Activated T-cell treated with anti-CD3 and anti-CD28 coated beads, Interleukin-2, amount 50 U/mL, for 72 hours (primary cell): ENCODE data around the gene PROX1. TPM values are rescaled to one million over a fixed set of nuclear protein-coding genes. Genes with fewer than 3 reads are reported as not detected.

ENCODE experiments used
- ATAC-seq, 2 donors: fragments of 150-1000 bp; cut with Tn5 transposase; replicated peaks in 1 of 2; 2 replicates each; pipeline ENCODE4 v1.10.0; 2021; ENCODE audit warnings: moderate library complexity in 2 of 2, mild to moderate bottlenecking in 1 of 2
- DNase-seq, 2 donors: peaks; one replicate each; pipeline ENCODE4 v3.0.0; 2021 to 2022; ENCODE audit warnings: mixed read lengths in 1 of 2
- H3K27ac Mint-ChIP-seq: one replicate; pipeline ENCODE4 v1.8.0; 2022; ENCODE audit warnings: mild to moderate bottlenecking, moderate library complexity, mixed read lengths
- H3K27me3 Mint-ChIP-seq: one replicate; pipeline ENCODE4 v1.8.0; 2022; ENCODE audit warnings: low read depth, mixed read lengths
- H3K36me3 Mint-ChIP-seq, 2 donors: one replicate each; pipeline ENCODE4 v1.8.0; 2022; ENCODE audit warnings: mixed read lengths in 2 of 2, mild to moderate bottlenecking in 1 of 2; ENCODE audit not compliant: insufficient read depth in 2 of 2
- H3K4me1 Mint-ChIP-seq: one replicate; pipeline ENCODE4 v1.8.0; 2022; ENCODE audit warnings: low read depth, mixed read lengths
- H3K4me3 Mint-ChIP-seq, 2 donors: one replicate each; pipeline ENCODE4 v1.8.0; 2022; ENCODE audit warnings: mild to moderate bottlenecking in 2 of 2, mixed read lengths in 2 of 2, moderate library complexity in 2 of 2
- H3K9me3 Mint-ChIP-seq, 2 donors: one replicate each; pipeline ENCODE4 v1.8.0; 2022; ENCODE audit warnings: mixed read lengths in 2 of 2
- total RNA-seq, 2 donors: library from RNA; stranded (reverse); gene quantifications; one replicate each; pipeline ENCODE4 v1.2.3, GENCODE V29; 2022

The PROX1 gene
- total RNA-seq, 2 donors from 2014 or later, result 0.21 TPM; not detected in 1

- Mint-ChIP-seq H3K36me3 (peaks cover 0 to 4% of the 10 kb centered on the region in 2 donors), H3K27me3 (no peaks in the 10 kb centered on the region), H3K4me1 (no peaks in the 10 kb centered on the region), H3K4me3 (no peak overlapping the region), H3K9me3 (peaks cover 3 to 6% of the 10 kb centered on the region in 2 donors), H3K27ac (no peak overlapping the region)
- no peak for ATAC-seq
- DNase-seq, result no peak
These were observed 64.0 kb downstream of the PROX1 start for GRCh38 chr1:214051786-214052185.

GRCh38 chr1:214058076-214058475 is 70.3 kb downstream of the PROX1 start:
- ATAC-seq (no peak), DNase-seq (no peak)
- H3K27me3 Mint-ChIP-seq, result no peaks in the 10 kb centered on the region
- H3K36me3 Mint-ChIP-seq, result no peaks in the 10 kb centered on the region
- H3K4me3 Mint-ChIP-seq, result no peak overlapping the region
- peaks cover 0 to 2% of the 10 kb centered on the region in 2 donors for H3K9me3 Mint-ChIP-seq
- H3K27ac Mint-ChIP-seq, result no peak overlapping the region
- no peaks in the 10 kb centered on the region for H3K4me1 Mint-ChIP-seq

GRCh38 chr1:214066190-214066589 is 78.4 kb downstream of the PROX1 start:
- DNase-seq (no peak), ATAC-seq (no peak)
- Mint-ChIP-seq H3K36me3 (no peaks in the 10 kb centered on the region), H3K4me3 (no peak overlapping the region), H3K9me3 (no peaks in the 10 kb centered on the region), H3K27me3 (no peaks in the 10 kb centered on the region), H3K4me1 (no peaks in the 10 kb centered on the region), H3K27ac (no peak overlapping the region)

GRCh38 chr1:214066936-214067335 is 79.2 kb downstream of the PROX1 start:
- ATAC-seq (no peak), DNase-seq (no peak)
- Mint-ChIP-seq H3K4me1 (no peaks in the 10 kb centered on the region), H3K27me3 (no peaks in the 10 kb centered on the region), H3K9me3 (no peaks in the 10 kb centered on the region), H3K36me3 (no peaks in the 10 kb centered on the region), H3K4me3 (no peak overlapping the region), H3K27ac (no peak overlapping the region)

GRCh38 chr1:214067397-214067796 is 79.6 kb downstream of the PROX1 start:
- ATAC-seq (no peak), DNase-seq (no peak)
- H3K9me3 Mint-ChIP-seq, result no peaks in the 10 kb centered on the region
- H3K36me3 Mint-ChIP-seq, result no peaks in the 10 kb centered on the region
- H3K27me3 Mint-ChIP-seq, result no peaks in the 10 kb centered on the region
- no peaks in the 10 kb centered on the region for H3K4me1 Mint-ChIP-seq
- H3K27ac Mint-ChIP-seq, result no peak overlapping the region
- H3K4me3 Mint-ChIP-seq, result no peak overlapping the region

- peaks cover 6% of the 10 kb centered on the region for H3K27me3 Mint-ChIP-seq
- no peak overlapping the region for H3K27ac Mint-ChIP-seq
- ATAC-seq (no peak), DNase-seq (no peak)
- no peaks in the 10 kb centered on the region for H3K4me1 Mint-ChIP-seq
- H3K9me3 Mint-ChIP-seq, result no peaks in the 10 kb centered on the region
- H3K36me3 Mint-ChIP-seq, result no peaks in the 10 kb centered on the region
- H3K4me3 Mint-ChIP-seq, result no peak overlapping the region
These were observed 80.3 kb downstream of the PROX1 start for GRCh38 chr1:214067853-214068703.

- DNase-seq, result no peak
- Mint-ChIP-seq H3K27me3 (peaks cover 15% of the 10 kb centered on the region), H3K27ac (no peak overlapping the region)
These were observed 81.2 kb downstream of the PROX1 start for GRCh38 chr1:214068979-214069378.

GRCh38 chr1:214071469-214071868 is 83.7 kb downstream of the PROX1 start:
- no peaks in the 10 kb centered on the region for H3K4me1 Mint-ChIP-seq
- H3K27ac Mint-ChIP-seq, result no peak overlapping the region
- H3K36me3 Mint-ChIP-seq, result no peaks in the 10 kb centered on the region
- DNase-seq (no peak), ATAC-seq (no peak)
- H3K4me3 Mint-ChIP-seq, result no peak overlapping the region
- peaks cover 26% of the 10 kb centered on the region for H3K27me3 Mint-ChIP-seq
- H3K9me3 Mint-ChIP-seq, result no peaks in the 10 kb centered on the region

More at GRCh38 chr1:214068979-214069378, 81.2 kb downstream of the PROX1 start:
- H3K4me3 Mint-ChIP-seq, result no peak overlapping the region
- H3K9me3 Mint-ChIP-seq, result no peaks in the 10 kb centered on the region
- H3K36me3 Mint-ChIP-seq, result no peaks in the 10 kb centered on the region
- no peaks in the 10 kb centered on the region for H3K4me1 Mint-ChIP-seq
- ATAC-seq, result no peak

GRCh38 chr1:214072426-214073157 is 84.8 kb downstream of the PROX1 start:
- no peaks in the 10 kb centered on the region for H3K9me3 Mint-ChIP-seq
- DNase-seq (no peak), ATAC-seq (no peak)
- H3K27me3 Mint-ChIP-seq, result peaks cover 26% of the 10 kb centered on the region
- no peaks in the 10 kb centered on the region for H3K36me3 Mint-ChIP-seq
- no peak overlapping the region for H3K27ac Mint-ChIP-seq
- no peaks in the 10 kb centered on the region for H3K4me1 Mint-ChIP-seq
- no peak overlapping the region for H3K4me3 Mint-ChIP-seq

- ATAC-seq (no peak), DNase-seq (no peak)
- Mint-ChIP-seq H3K27me3 (peaks cover 26% of the 10 kb centered on the region), H3K4me3 (no peak overlapping the region), H3K4me1 (no peaks in the 10 kb centered on the region), H3K36me3 (no peaks in the 10 kb centered on the region), H3K27ac (no peak overlapping the region), H3K9me3 (no peaks in the 10 kb centered on the region)
These were observed 86.7 kb downstream of the PROX1 start for GRCh38 chr1:214074477-214074876.

- DNase-seq (no peak), ATAC-seq (no peak)
- peaks cover 26% of the 10 kb centered on the region for H3K27me3 Mint-ChIP-seq
- H3K9me3 Mint-ChIP-seq, result no peaks in the 10 kb centered on the region
- no peak overlapping the region for H3K27ac Mint-ChIP-seq
- no peaks in the 10 kb centered on the region for H3K4me1 Mint-ChIP-seq
- no peaks in the 10 kb centered on the region for H3K36me3 Mint-ChIP-seq
- no peak overlapping the region for H3K4me3 Mint-ChIP-seq
These were observed 87.7 kb downstream of the PROX1 start for GRCh38 chr1:214075305-214075998.

- no peak overlapping the region for H3K27ac Mint-ChIP-seq
- DNase-seq, result no peak
- no peak overlapping the region for H3K4me3 Mint-ChIP-seq
- no peaks in the 10 kb centered on the region for H3K4me1 Mint-ChIP-seq
- ATAC-seq, result no peak
- H3K27me3 Mint-ChIP-seq, result peaks cover 26% of the 10 kb centered on the region
- H3K36me3 Mint-ChIP-seq, result no peaks in the 10 kb centered on the region
- no peaks in the 10 kb centered on the region for H3K9me3 Mint-ChIP-seq
These were observed 88.4 kb downstream of the PROX1 start for GRCh38 chr1:214075999-214076707.

- H3K4me1 Mint-ChIP-seq, result no peaks in the 10 kb centered on the region
These were observed 88.9 kb downstream of the PROX1 start for GRCh38 chr1:214076708-214077065.

More at GRCh38 chr1:214076708-214077065, 88.9 kb downstream of the PROX1 start:
- peaks cover 26% of the 10 kb centered on the region for H3K27me3 Mint-ChIP-seq
- no peaks in the 10 kb centered on the region for H3K36me3 Mint-ChIP-seq
- no peak for ATAC-seq
- no peak for DNase-seq
- H3K4me3 Mint-ChIP-seq, result no peak overlapping the region
- no peak overlapping the region for H3K27ac Mint-ChIP-seq
- H3K9me3 Mint-ChIP-seq, result peaks cover 0 to 1% of the 10 kb centered on the region in 2 donors
